ENCODE data around the gene MSX2.

Gene MSX2

DNA sequence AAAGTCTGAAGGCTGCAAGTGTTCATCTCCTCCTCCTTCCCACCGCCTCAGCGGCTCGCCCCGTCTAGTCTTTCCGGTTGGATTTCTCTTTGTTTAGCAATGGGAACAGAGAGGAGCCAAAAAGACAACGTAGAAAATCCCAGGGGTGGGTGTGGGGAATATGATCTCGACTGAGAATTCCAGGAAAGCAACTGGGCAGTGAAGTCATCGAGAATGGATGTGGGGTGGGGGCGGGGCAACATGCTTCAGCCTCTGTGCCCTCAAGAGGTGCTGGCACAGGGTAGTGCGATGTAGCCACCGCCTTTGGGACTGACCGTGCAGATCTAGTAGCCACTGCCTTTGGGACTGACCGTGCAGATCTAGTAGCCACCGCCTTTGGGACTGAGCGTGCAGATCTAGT is 12.9 kb downstream of the MSX2 start:
- Histone ChIP-seq H3K27ac (ENCODE audit: poor library complexity, severe bottlenecking) (no peak overlapping the region), H3K36me3 (ENCODE audit: low read depth) (no peaks in the 10 kb centered on the region), H3K9me3 (ENCODE audit: severe bottlenecking) (no peaks in the 10 kb centered on the region), H3K4me1 (ENCODE audit: insufficient read depth, poor library complexity, severe bottlenecking) (peaks cover 3% of the 10 kb centered on the region), H3K4me3 (ENCODE audit: severe bottlenecking) (no peak overlapping the region), H3K27me3 (ENCODE audit: insufficient read depth, poor library complexity, severe bottlenecking) (peaks cover 22% of the 10 kb centered on the region)
- DNase-seq (ENCODE audit: low spot score) (no peak), ATAC-seq (ENCODE audit: low read depth) (no peak)
- TF ChIP-seq, protein P1, sequence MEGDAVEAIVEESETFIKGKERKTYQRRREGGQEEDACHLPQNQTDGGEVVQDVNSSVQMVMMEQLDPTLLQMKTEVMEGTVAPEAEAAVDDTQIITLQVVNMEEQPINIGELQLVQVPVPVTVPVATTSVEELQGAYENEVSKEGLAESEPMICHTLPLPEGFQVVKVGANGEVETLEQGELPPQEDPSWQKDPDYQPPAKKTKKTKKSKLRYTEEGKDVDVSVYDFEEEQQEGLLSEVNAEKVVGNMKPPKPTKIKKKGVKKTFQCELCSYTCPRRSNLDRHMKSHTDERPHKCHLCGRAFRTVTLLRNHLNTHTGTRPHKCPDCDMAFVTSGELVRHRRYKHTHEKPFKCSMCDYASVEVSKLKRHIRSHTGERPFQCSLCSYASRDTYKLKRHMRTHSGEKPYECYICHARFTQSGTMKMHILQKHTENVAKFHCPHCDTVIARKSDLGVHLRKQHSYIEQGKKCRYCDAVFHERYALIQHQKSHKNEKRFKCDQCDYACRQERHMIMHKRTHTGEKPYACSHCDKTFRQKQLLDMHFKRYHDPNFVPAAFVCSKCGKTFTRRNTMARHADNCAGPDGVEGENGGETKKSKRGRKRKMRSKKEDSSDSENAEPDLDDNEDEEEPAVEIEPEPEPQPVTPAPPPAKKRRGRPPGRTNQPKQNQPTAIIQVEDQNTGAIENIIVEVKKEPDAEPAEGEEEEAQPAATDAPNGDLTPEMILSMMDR (IDR thresholded peaks at IDR 0.05; ENCODE audit: poor library complexity, severe bottlenecking), result no peak

- TF ChIP-seq, protein P1 (IDR thresholded peaks at IDR 0.05; ENCODE audit: poor library complexity, severe bottlenecking), result no peak
- H3K27me3 ChIP-seq (ENCODE audit: insufficient read depth, poor library complexity, severe bottlenecking), result no peaks in the 10 kb centered on the region
- peak; percentile 22; the same call in 2 of the 3 replicates for ATAC-seq (ENCODE audit: low read depth)
- H3K9me3 ChIP-seq (ENCODE audit: severe bottlenecking), result no peaks in the 10 kb centered on the region
- H3K36me3 ChIP-seq (ENCODE audit: low read depth), result no peaks in the 10 kb centered on the region
- H3K27ac ChIP-seq (ENCODE audit: poor library complexity, severe bottlenecking), result no peak overlapping the region
- no peak for DNase-seq (ENCODE audit: low spot score)
- H3K4me3 ChIP-seq (ENCODE audit: severe bottlenecking), result no peak overlapping the region
- H3K4me1 ChIP-seq (ENCODE audit: insufficient read depth, poor library complexity, severe bottlenecking), result peaks cover 3% of the 10 kb centered on the region
These were observed 17.0 kb downstream of the MSX2 start for GRCh38 chr5:174741352-174741751.

GRCh38 chr5:174744896-174745295 is 20.5 kb downstream of the MSX2 start:
- TF ChIP-seq, protein P1 (IDR thresholded peaks at IDR 0.05; ENCODE audit: poor library complexity, severe bottlenecking), result no peak
- H3K36me3 ChIP-seq (ENCODE audit: low read depth), result no peaks in the 10 kb centered on the region
- DNase-seq (ENCODE audit: low spot score) (no peak), ATAC-seq (ENCODE audit: low read depth) (no peak)
- no peak overlapping the region for H3K4me3 ChIP-seq (ENCODE audit: severe bottlenecking)
- H3K27ac ChIP-seq (ENCODE audit: poor library complexity, severe bottlenecking), result no peak overlapping the region
- no peaks in the 10 kb centered on the region for H3K27me3 ChIP-seq (ENCODE audit: insufficient read depth, poor library complexity, severe bottlenecking)
- peaks cover 3% of the 10 kb centered on the region for H3K4me1 ChIP-seq (ENCODE audit: insufficient read depth, poor library complexity, severe bottlenecking)
- H3K9me3 ChIP-seq (ENCODE audit: severe bottlenecking), result no peaks in the 10 kb centered on the region

GRCh38 chr5:174745590-174746103 is 21.3 kb downstream of the MSX2 start:
- TF ChIP-seq, protein P1 (IDR thresholded peaks at IDR 0.05; ENCODE audit: poor library complexity, severe bottlenecking), result no peak
- ATAC-seq (ENCODE audit: low read depth) (peak; percentile 40; the same call in 1 of the 3 replicates), DNase-seq (ENCODE audit: low spot score) (no peak)
- H3K4me1 ChIP-seq (ENCODE audit: insufficient read depth, poor library complexity, severe bottlenecking), result peaks cover 3% of the 10 kb centered on the region
- no peak overlapping the region for H3K27ac ChIP-seq (ENCODE audit: poor library complexity, severe bottlenecking)
- H3K36me3 ChIP-seq (ENCODE audit: low read depth), result no peaks in the 10 kb centered on the region
- H3K27me3 ChIP-seq (ENCODE audit: insufficient read depth, poor library complexity, severe bottlenecking), result peaks cover 5% of the 10 kb centered on the region
- no peaks in the 10 kb centered on the region for H3K9me3 ChIP-seq (ENCODE audit: severe bottlenecking)
- no peak overlapping the region for H3K4me3 ChIP-seq (ENCODE audit: severe bottlenecking)

GRCh38 chr5:174750711-174751110 is 26.3 kb downstream of the MSX2 start:
- Histone ChIP-seq H3K27me3 (ENCODE audit: insufficient read depth, poor library complexity, severe bottlenecking) (peaks cover 23% of the 10 kb centered on the region), H3K27ac (ENCODE audit: poor library complexity, severe bottlenecking) (no peak overlapping the region), H3K4me1 (ENCODE audit: insufficient read depth, poor library complexity, severe bottlenecking) (no peaks in the 10 kb centered on the region), H3K36me3 (ENCODE audit: low read depth) (no peaks in the 10 kb centered on the region), H3K9me3 (ENCODE audit: severe bottlenecking) (no peaks in the 10 kb centered on the region), H3K4me3 (ENCODE audit: severe bottlenecking) (peak overlapping the region; percentile 38)
- DNase-seq (ENCODE audit: low spot score) (no peak), ATAC-seq (ENCODE audit: low read depth) (peak; percentile 21; the same call in 1 of the 3 replicates)
- TF ChIP-seq, protein P1 (IDR thresholded peaks at IDR 0.05; ENCODE audit: poor library complexity, severe bottlenecking), result no peak

Measured in RWPE2 (cell line).